SHP77 (cell line): ENCODE measurements around the gene RPS8.
A peak's percentile ranks its signal among the peaks of the same experiment; 100 is the strongest.
"Not testable (repeated sequence)": the region's sequence is repeated elsewhere in the genome, so short reads cannot be mapped to it uniquely, and the experiment has no call there.

ENCODE experiments used
- DNase-seq, 2 experiments: peaks; one replicate each; lab custom pipeline; 2025; lab: John Stamatoyannopoulos, UW

RPS8 gene

DNA sequence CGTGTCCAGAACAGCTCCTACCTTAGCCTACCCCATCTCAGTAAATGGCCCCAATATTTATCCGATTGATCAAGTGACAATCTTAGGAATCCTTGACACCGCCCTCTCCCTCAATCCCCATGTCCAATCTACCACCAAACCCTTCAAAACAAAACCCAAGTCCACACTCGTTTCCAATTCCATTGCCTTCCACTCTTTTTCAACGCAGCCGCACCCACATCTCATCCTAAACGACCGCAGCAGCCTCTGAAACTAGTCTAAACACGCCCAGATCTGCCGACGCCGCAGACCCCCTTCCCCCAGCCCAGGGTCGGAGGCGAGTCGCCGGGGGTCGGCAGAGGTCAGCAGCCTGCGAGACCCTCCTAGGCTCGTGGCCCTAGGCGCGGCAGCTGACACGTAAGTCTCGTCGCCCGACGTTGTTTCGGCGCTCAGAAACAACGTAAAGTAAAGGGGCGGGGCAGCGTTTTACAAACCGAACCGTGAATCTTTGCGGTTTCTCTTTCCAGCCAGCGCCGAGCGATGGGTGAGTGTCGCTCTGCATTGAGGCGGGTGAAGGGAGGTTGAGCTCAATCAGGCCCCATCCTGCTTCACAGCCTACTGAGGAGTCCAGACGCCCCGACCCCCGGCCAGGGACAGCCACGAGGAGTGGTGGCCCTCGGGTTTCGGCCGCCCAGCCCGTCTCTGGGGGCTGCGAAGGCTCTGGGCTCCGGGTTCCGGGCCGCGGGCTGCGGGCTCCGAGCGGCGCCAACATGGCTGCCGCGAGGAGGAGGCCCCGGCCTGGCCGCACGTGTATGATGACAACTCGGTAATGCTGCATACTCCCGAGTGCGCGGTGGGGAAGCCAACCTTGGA is at the start of gene RPS8:
Gene RPS8, plus strand, starts transcription at position 463 of the 852 bp plus-strand sequence. Its CDS starts 57 bp downstream, at position 520.
- DNase-seq = peak; percentile 90 to 94

GRCh38 chr1:44730741-44731512 is 44.4 kb upstream of the RPS8 start, which contains the start of gene RNU5D-1:
TSS of gene RNU5D-1 (minus strand) at chr1:44731170.
- peak; percentile 97 for DNase-seq

DNA sequence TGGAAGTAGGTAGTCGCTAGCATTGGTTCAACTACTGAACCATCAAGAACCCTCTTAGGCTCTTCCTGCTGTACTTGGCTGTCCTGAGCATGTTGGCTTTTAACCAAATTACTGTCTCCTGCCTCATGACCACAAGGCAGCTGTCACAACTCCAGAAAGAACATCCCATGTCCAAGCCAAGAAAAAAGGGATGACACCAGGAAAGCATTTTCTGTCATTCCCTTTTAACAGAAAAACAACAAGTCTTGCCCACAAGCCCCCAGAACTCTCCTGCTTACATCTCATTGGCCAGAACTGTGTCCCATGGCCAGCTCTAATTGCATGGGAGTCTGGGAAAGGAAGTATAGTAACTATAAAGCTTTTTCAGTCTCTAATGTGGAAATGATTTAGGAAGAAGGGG is 42.0 kb upstream of the RPS8 start:
- no peak for DNase-seq

DNA sequence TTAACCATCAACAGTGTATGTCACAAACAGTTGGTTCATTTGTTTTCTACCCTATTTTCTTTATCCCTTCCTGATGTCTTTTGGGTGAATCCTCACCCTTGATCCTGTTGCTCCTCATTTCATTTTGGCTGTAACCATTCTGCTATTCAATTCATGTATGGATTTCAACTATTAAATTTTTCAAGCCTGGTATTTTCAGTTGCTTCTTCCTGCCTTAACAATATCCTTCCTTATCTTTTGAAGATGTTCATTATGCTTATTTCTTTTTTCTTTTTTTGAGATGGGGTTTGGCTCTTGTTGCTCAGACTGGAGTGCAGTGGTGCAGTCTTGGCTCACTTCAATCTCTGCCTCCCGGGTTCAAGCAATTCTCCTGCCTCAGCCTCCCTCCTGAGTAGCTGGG is 41.6 kb upstream of the RPS8 start:
- DNase-seq = no peak

- no peak for DNase-seq
Observed at GRCh38 chr1:44735992-44736391, 39.3 kb upstream of the RPS8 start.

DNA sequence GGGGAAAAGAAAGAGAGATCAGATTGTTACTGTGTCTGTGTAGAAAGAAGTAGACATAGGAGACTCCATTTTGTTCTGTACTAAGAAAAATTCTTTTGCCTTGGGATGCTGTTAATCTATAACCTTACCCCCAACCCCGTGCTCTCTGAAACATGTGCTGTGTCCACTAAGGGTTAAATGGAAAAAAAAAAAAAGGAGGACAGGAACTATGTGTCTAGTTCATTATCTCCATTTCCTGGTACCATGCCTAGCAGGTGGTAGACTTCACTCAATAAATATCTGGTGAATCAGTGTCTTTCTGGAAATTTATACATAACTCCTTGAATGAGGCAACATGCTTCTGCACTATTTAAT is 36.4 kb upstream of the RPS8 start:
- DNase-seq = not testable (repeated sequence)

DNA sequence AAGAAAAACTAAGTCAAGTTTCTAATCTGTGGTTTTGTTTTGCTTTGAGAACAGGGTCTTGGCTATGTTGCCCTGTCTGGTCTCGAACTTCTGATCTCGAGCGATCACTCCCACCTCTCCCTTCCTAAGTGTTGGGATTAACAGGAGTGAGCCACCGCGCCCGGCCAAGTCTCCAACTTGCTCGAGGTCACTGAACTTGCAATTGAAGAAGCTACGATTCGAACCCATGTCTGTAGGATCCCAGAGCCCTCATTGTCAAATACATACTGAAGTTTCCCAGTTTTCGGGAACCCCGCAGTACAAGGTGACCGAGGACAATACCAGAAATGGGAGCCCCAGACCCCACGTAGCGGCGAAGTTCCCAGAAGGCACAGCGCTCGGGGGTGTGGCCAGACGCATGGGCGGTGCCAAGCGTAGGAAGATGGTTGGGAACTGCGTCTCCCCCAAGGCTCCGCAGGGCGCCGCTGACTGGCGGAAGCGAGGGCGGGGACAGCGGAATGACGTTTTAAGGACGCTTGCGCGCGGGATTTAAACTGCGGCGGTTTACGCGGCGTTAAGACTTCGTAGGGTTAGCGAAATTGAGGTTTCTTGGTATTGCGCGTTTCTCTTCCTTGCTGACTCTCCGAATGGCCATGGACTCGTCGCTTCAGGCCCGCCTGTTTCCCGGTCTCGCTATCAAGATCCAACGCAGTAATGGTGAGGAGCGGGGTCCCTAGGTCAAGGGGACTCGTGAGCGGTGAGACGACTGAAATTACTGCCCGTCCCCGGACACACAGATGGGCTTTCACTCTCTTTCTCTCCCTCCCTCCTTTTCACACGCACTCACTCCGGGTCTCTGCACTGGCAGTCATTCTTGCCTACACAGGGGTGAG is 35.8 kb upstream of the RPS8 start, which contains the start of gene KIF2C:
Gene KIF2C, plus strand, starts transcription at position 531 of the 872 bp plus-strand sequence. Its CDS starts 96 bp downstream, at position 627.
- DNase-seq = peak; percentile 93 to 97

- no peak for DNase-seq
Observed at GRCh38 chr1:44740179-44740617, 35.1 kb upstream of the RPS8 start.

GRCh38 chr1:44743211-44743610 is 32.1 kb upstream of the RPS8 start:
- no peak for DNase-seq

DNA sequence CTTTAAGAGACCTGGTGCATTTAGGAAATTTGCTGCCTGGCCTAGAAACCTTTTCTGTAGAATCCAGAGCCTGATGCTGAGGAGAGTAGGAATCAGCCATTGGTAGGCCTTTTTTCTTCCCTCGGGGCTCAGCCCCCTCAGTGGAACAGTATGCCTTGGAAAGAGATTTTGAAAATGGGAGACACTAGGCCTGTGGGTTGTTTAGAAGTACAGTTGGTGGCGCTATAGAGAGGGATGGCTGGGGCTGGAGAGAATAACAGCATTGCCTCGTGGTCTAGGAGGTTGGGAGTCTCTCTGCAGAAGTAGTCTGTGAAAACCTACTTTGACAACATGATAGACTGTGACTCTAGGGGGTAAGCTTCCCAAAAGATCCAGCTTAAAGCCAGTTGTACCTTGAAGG is 27.5 kb upstream of the RPS8 start:
- DNase-seq = no peak

DNA sequence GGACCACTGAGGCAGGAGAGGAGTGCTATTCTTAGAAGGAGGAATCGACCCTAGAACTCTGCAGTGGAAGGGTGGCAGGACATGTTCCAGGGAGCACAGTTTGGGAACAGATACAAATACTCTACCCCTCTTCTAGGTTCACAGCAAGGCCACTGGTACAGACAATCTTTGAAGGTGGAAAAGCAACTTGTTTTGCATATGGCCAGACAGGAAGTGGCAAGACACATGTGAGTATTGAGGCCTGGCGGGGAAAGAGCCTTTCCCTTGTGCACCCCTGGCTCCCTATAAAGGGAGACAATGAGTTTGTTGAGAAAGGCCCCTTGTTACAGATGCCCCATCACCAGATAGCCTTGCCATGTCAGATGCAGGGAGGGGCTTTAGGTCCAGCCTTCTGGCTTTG is 17.9 kb upstream of the RPS8 start:
- DNase-seq = no peak

DNA sequence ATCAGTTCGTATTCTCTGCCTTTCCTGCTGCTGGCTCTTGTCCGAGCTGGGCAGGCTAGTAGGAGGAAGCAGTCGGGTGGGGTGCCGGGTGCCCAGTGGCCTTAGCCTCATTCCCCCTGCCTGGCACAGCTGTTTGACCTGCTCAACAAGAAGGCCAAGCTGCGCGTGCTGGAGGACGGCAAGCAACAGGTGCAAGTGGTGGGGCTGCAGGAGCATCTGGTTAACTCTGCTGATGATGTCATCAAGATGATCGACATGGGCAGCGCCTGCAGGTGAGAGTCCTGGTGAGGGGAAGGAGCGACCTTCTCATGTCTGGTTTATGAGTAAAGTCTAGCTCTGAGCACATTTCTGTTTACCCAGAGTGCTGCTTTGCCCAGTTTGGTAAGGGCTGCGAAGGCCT is 16.3 kb upstream of the RPS8 start:
- DNase-seq = no peak

DNA sequence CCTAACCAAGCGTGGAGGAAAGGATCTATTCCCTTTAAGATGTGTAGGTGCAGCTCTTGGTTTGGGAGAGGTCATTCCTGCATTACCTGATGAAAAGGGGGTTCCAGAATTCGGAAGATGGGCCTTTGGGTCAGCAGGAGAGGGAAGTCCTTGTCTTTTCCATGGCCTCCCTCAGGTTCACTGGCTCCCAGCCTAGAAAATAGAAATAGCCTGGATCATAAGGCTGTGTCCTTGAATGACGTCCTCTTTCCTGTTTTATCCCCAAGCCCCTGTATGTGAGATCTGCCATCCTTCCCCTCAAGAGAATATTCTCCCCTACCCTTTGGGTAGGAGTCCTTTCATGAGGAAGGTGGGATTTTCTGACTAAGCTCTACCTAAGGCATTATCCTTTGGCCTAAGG is 14.5 kb upstream of the RPS8 start:
- DNase-seq = no peak

- not testable (repeated sequence) for DNase-seq
Observed at GRCh38 chr1:44766421-44766820, 8.9 kb upstream of the RPS8 start.

GRCh38 chr1:44775930-44776729 is 790 bp downstream of the RPS8 start:
- DNase-seq = no peak

GRCh38 chr1:44776730-44777068 is 1.4 kb downstream of the RPS8 start:
- DNase-seq = no peak

- no peak for DNase-seq
Observed at GRCh38 chr1:44777547-44777946, 2.2 kb downstream of the RPS8 start.

DNA sequence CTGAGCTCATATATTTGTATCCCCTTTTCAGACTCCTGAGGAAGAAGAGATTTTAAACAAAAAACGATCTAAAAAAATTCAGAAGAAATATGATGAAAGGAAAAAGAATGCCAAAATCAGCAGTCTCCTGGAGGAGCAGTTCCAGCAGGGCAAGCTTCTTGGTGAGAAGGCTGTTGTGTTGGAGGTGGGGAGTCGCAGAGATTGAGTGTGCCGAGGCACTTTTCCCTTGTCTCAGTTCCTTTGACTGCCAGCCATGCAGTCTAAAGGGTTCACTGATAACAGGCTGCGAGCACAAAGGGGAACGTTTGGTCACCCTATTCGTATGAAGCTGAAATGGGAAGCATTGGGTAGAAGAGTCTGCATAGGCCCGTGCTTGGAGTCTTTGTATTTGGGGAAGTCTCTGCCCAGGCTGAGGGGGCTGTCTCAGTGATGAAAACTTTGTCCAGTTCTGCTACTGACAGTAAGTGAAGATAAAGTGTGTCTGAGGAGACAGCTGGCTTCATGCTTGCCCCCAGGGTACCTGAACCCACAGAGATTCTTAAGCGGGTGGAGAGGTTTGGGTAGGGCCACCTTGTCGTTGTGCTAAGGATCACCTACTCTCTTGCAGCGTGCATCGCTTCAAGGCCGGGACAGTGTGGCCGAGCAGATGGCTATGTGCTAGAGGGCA is 2.8 kb downstream of the RPS8 start:
- DNase-seq = no peak

DNA sequence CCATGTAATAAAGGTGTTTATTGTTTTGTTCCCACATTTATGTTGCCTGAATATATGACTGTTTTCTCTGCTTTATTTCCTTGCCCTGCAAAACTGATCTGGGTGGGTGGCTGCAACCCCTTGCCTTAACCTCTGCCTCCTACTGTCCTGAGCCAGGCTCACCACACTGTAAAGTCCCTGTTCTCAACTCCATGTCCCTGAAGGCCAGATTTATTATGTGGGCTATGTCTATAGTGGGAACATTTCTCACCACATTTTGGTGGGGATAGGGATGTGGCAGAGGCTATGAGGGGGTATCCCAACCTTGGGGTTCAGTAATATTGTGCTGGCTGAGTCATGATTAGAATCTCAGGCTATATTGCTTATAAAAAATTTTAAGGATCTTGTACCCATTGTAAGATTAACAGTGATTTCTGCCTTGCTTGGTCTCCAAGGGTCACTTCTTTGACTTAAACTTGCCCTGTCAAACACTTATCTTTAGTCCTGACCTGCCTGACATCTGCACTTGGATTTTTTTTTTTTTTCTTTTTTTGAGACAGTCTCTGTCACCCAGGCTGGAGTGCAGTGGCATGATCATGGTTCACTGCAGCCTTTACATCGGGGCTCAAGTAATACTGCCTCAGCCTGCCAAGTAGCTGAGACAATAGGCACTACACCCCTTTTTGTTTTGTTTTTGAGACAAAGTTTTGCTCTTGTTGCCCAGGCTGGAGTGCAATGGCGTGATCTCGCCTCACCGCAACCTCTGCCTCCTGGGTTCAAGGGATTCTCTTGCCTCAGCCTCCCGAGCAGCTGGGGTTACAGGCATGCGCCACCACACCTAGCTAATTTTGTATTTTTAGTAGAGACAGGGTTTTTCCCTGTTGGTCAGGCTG is 3.6 kb downstream of the RPS8 start:
- no peak for DNase-seq
